Neural crest cell (in vitro differentiated cells): ENCODE measurements around the gene SUOX. TPM values are rescaled to one million over a fixed set of nuclear protein-coding genes. Genes with fewer than 3 reads are reported as not detected.
"Not testable (repeated sequence)": the region's sequence is repeated elsewhere in the genome, so short reads cannot be mapped to it uniquely, and the experiment has no call there.

Experiments used
- DNase-seq: peaks from one replicate; pipeline ENCODE4 v3.0.0; 2021; ENCODE audit warnings: low read depth, mixed read lengths, low spot score
- H3K27ac Mint-ChIP-seq: one replicate; pipeline ENCODE4 v1.8.0; 2021; ENCODE audit warnings: mild to moderate bottlenecking, mixed read lengths; ENCODE audit not compliant: unreplicated experiment
- H3K27me3 Mint-ChIP-seq: 2 replicates; pipeline ENCODE4 v1.8.0; 2021; ENCODE audit warnings: low read depth, mild to moderate bottlenecking, mixed read lengths
- H3K36me3 Mint-ChIP-seq: 2 replicates; pipeline ENCODE4 v1.8.0; 2021; ENCODE audit warnings: low read depth, mild to moderate bottlenecking, mixed read lengths
- H3K4me1 Mint-ChIP-seq: 2 replicates; pipeline ENCODE4 v1.8.0; 2021; ENCODE audit warnings: mixed read lengths
- H3K4me3 Mint-ChIP-seq: one replicate; pipeline ENCODE4 v1.8.0; 2021; ENCODE audit warnings: mild to moderate bottlenecking, mixed read lengths
- H3K9me3 Mint-ChIP-seq: 2 replicates; pipeline ENCODE4 v1.8.0; 2021; ENCODE audit warnings: mixed read lengths
- CTCF ChIP-seq: fragments of 200-600 bp; sonication (generic); conservative IDR thresholded peaks from 2 replicates; pipeline ENCODE4 v1.5.0; 2021; ENCODE audit warnings: antibody characterized with exemption, mild to moderate bottlenecking
- total RNA-seq: library from RNA; stranded (reverse); gene quantifications from 2 replicates; pipeline ENCODE4 v1.2.1, GENCODE V29; 2021

SUOX gene
- total RNA-seq, 1 donor from 2014 or later, result 30.4 TPM

GRCh38 chr12:56040151-56040550, 43.1 kb downstream of the SUOX start:
- no peak overlapping the region for H3K4me3 Mint-ChIP-seq
- no peak for DNase-seq
- H3K36me3 Mint-ChIP-seq, result peaks cover 21% of the 10 kb centered on the region
- no peaks in the 10 kb centered on the region for H3K27me3 Mint-ChIP-seq
- no peak overlapping the region for H3K27ac Mint-ChIP-seq
- H3K9me3 Mint-ChIP-seq, result no peaks in the 10 kb centered on the region
- TF ChIP-seq CTCF, result no peak
- peaks cover 39% of the 10 kb centered on the region for H3K4me1 Mint-ChIP-seq

GRCh38 chr12:56040963-56041551, 44.0 kb downstream of the SUOX start:
- no peak for TF ChIP-seq CTCF
- H3K27ac Mint-ChIP-seq, result no peak overlapping the region
- peaks cover 12% of the 10 kb centered on the region for H3K36me3 Mint-ChIP-seq
- H3K27me3 Mint-ChIP-seq, result no peaks in the 10 kb centered on the region
- H3K9me3 Mint-ChIP-seq, result no peaks in the 10 kb centered on the region
- peaks cover 39% of the 10 kb centered on the region for H3K4me1 Mint-ChIP-seq
- DNase-seq, result no peak
- peak overlapping the region; percentile 96 for H3K4me3 Mint-ChIP-seq

- peak; percentile 63 for TF ChIP-seq CTCF
- Mint-ChIP-seq H3K9me3 (no peaks in the 10 kb centered on the region), H3K4me1 (peaks cover 39% of the 10 kb centered on the region), H3K4me3 (peak within 1 kb of the TSS; percentile 96), H3K27ac (peak within 1 kb of the TSS; percentile 99), H3K36me3 (peaks cover 12% of the 10 kb centered on the region), H3K27me3 (no peaks in the 10 kb centered on the region)
- DNase-seq, result peak; percentile 85
Observed at GRCh38 chr12:56041552-56042429, 44.7 kb downstream of the SUOX start, which contains the start of gene RPS26. RPS26 (plus strand) TSS chr12:56041918; CDS start chr12:56042167, 249 bp downstream.

- peak overlapping the region; percentile 99 for H3K27ac Mint-ChIP-seq
- H3K4me3 Mint-ChIP-seq, result peak overlapping the region; percentile 96
- not testable (repeated sequence) for DNase-seq, H3K9me3 Mint-ChIP-seq, H3K27me3 Mint-ChIP-seq
- H3K36me3 Mint-ChIP-seq, result peaks cover 12% of the 10 kb centered on the region
- H3K4me1 Mint-ChIP-seq, result peaks cover 42% of the 10 kb centered on the region
Observed at GRCh38 chr12:56042430-56042813, 45.3 kb downstream of the SUOX start.

- TF ChIP-seq CTCF, result no peak
- peak overlapping the region; percentile 99 for H3K27ac Mint-ChIP-seq
- no peak for DNase-seq
- H3K27me3 Mint-ChIP-seq, result no peaks in the 10 kb centered on the region
- H3K4me1 Mint-ChIP-seq, result peaks cover 38% of the 10 kb centered on the region
- H3K4me3 Mint-ChIP-seq, result peak overlapping the region; percentile 96
- H3K36me3 Mint-ChIP-seq, result peaks cover 12% of the 10 kb centered on the region
- no peaks in the 10 kb centered on the region for H3K9me3 Mint-ChIP-seq
Observed at GRCh38 chr12:56042843-56043242, 45.8 kb downstream of the SUOX start.
